Natural killer cell treated with Interleukin-12 subunit alpha and Interleukin-12 subunit beta and Interleukin-15 and Interleukin-18, amount 100 ng/mL, for 72 hours (primary cell): ENCODE measurements around the gene YPEL3. TPM values are rescaled to one million over a fixed set of nuclear protein-coding genes. Genes with fewer than 3 reads are reported as not detected.

Experiments
- ATAC-seq, 2 donors: fragments of 150-1000 bp; cut with Tn5 transposase in 1 of 2; sonication (Bioruptor Pico), chemical (Tn5 transposase) in 1 of 2; 2 replicates each; pipeline ENCODE4 v1.10.0; 2021
- DNase-seq: peaks from one replicate; pipeline ENCODE4 v3.0.0; 2022; ENCODE audit warnings: low spot score
- H3K27ac Mint-ChIP-seq, 2 donors: 1 replicate in 1 of 2; 2 replicates in 1 of 2; pipeline ENCODE4 v1.8.0; 2022; ENCODE audit warnings: mixed read lengths in 2 of 2, mild to moderate bottlenecking in 1 of 2, moderate library complexity in 1 of 2
- H3K27me3 Mint-ChIP-seq, 2 donors: 1 replicate in 1 of 2; 2 replicates in 1 of 2; pipeline ENCODE4 v1.8.0; 2022; ENCODE audit warnings: mixed read lengths in 2 of 2
- H3K36me3 Mint-ChIP-seq: one replicate; pipeline ENCODE4 v1.8.0; 2022; ENCODE audit warnings: mixed read lengths
- H3K4me1 Mint-ChIP-seq, 2 donors: 1 replicate in 1 of 2; 2 replicates in 1 of 2; pipeline ENCODE4 v1.8.0; 2022; ENCODE audit warnings: low read depth in 2 of 2, mixed read lengths in 2 of 2, mild to moderate bottlenecking in 1 of 2
- H3K4me3 Mint-ChIP-seq: one replicate; pipeline ENCODE4 v1.8.0; 2022; ENCODE audit warnings: mixed read lengths
- H3K9me3 Mint-ChIP-seq: 2 replicates; pipeline ENCODE4 v1.8.0; 2022; ENCODE audit warnings: mixed read lengths
- total RNA-seq, 2 donors: library from RNA; stranded (reverse); gene quantifications; one replicate each; pipeline ENCODE4 v1.2.3, GENCODE V29; 2022

The YPEL3 gene
- total RNA-seq, 2 donors from 2014 or later: 21.1 to 25.8 TPM

- no peak for DNase-seq
- no peak for ATAC-seq
- no peaks in the 10 kb centered on the region for H3K9me3 Mint-ChIP-seq
- H3K4me1 Mint-ChIP-seq: peaks cover 37 to 40% of the 10 kb centered on the region in 2 donors
- H3K27ac Mint-ChIP-seq: no peak overlapping the region
- H3K4me3 Mint-ChIP-seq: peak overlapping the region; percentile 17
- H3K36me3 Mint-ChIP-seq: no peaks in the 10 kb centered on the region
- H3K27me3 Mint-ChIP-seq: no peaks in the 10 kb centered on the region
Observed at GRCh38 chr16:30090610-30091331, 5.2 kb downstream of the YPEL3 start.

DNA sequence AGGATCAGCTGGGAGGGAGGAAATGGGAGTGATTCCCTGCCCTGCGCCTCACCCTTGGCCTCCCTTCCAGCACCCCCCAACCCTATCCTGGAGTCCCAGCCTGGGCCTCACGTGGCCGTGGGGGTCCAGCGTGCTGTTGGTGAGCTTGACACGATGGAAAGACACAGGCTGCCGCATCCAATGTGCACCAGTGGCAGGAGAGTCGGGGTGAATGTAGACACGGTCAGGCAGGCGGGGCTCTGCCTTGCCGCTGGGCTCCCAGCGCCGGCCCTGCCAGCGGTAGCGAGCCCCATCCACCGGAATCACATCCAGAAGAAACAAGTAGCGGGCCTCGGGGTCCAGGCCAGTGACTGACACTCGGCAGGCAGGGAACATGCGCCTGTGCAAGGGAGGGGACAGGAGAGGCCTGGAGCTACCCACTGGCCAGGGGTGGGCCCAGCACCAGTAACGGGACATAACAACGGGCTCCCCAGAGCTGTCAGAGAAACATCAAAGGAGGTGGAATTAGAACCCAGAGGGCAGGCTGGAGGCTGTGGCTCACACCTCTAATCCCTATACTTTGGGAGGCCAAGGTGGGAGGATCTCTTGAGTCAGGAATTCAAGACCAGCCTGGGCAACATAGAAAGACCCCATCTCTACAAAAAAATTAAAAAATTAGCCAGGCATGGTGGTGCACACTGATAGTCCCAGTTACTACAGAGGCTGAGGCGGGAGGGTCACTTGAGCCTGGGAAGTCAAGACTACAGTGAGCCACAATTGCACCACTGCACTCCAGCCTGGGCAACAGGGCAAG, 7.0 kb downstream of the YPEL3 start:
- Mint-ChIP-seq H3K4me3 (no peak overlapping the region), H3K9me3 (no peaks in the 10 kb centered on the region), H3K27me3 (no peaks in the 10 kb centered on the region), H3K36me3 (no peaks in the 10 kb centered on the region), H3K4me1 (peaks cover 27 to 30% of the 10 kb centered on the region in 2 donors), H3K27ac (peak overlapping the region in 1 of 2 donors; percentile 41)
- ATAC-seq (no peak), DNase-seq (no peak)

DNA sequence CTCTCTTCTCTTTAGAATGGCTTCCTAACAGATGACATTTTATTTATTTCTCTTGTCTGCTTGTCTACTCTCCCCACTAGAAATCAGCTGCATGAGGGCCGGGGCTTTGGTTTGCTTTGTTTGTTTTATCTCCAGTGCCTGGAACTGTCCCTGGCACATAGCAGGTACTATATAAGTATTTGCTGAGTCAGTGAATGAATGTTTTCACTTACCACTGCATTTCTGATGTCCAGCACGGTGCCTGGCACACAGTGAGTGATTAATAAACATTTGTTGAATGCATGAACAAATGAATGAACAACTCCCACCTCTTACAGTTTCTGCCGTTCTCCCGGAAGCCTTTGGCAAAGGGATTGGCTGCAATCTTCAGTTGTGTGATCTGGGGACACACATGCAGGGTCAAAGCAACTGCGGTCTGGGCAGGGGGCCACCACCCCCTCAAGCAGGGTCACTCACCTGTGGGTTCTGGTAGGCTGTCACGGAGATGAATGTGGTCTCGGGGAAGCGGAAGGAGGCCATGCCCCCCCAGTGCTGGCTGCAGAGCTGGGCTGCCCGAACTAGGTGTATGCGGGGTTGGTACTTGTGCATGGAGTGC, 7.7 kb downstream of the YPEL3 start:
- no peaks in the 10 kb centered on the region for H3K9me3 Mint-ChIP-seq
- DNase-seq (no peak), ATAC-seq (no peak)
- no peaks in the 10 kb centered on the region for H3K27me3 Mint-ChIP-seq
- H3K27ac Mint-ChIP-seq: peak overlapping the region; percentile 31 to 41
- H3K4me3 Mint-ChIP-seq: no peak overlapping the region
- peaks cover 26 to 27% of the 10 kb centered on the region in 2 donors for H3K4me1 Mint-ChIP-seq
- no peaks in the 10 kb centered on the region for H3K36me3 Mint-ChIP-seq

- DNase-seq (no peak), ATAC-seq (no peak)
- no peak overlapping the region for H3K27ac Mint-ChIP-seq
- no peak overlapping the region for H3K4me3 Mint-ChIP-seq
- H3K4me1 Mint-ChIP-seq: peaks cover 19% of the 10 kb centered on the region in 2 donors
- H3K9me3 Mint-ChIP-seq: no peaks in the 10 kb centered on the region
- peaks cover under 1% of the 10 kb centered on the region for H3K36me3 Mint-ChIP-seq
- no peaks in the 10 kb centered on the region for H3K27me3 Mint-ChIP-seq
Observed at GRCh38 chr16:30087181-30087898, 8.7 kb downstream of the YPEL3 start.

DNA sequence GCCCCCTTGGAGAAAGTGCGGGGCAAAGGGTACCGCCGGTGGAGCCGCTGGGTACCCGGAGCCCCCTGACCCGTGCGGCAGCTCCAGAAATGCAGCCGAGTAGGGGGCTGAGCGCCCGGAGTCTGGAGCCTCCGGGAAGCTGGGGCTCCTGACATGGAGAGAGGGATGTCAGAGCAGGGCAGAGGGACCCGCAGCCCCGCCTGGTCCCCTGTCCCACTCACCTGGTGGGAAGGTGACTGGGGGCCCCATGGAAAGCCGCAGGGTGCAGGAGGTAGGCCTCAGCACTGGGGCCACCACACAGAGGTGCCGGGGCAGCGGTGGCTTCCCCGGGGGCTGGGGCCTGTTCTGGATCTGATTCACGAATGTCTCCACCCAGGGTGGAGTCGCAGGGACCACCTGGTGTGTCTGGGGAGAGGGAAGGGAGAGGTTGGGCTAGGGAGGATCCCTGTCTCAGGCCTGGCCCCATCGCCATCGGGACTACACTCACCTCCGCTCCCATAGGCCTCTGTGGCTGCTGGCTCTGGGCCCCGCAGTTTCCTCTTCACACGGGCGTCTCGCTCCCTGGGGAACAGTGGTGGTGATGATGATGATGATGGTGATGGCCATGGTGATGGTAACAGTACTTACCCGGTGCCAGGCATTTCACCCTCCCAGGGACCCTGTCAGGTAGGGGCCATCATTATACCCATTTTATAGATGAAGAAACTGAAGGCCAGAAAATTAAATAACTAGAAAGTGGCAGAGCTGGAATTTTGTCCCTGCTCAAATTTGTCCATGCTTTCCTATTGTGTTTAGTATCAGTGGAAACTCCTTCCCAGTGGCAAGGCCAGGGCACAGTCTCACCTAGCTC, 9.5 kb downstream of the YPEL3 start:
- Mint-ChIP-seq H3K36me3 (peaks cover 6% of the 10 kb centered on the region), H3K4me1 (peaks cover 11 to 17% of the 10 kb centered on the region in 2 donors), H3K4me3 (no peak overlapping the region), H3K27ac (no peak overlapping the region), H3K27me3 (no peaks in the 10 kb centered on the region), H3K9me3 (no peaks in the 10 kb centered on the region)
- DNase-seq (no peak), ATAC-seq (no peak)

GRCh38 chr16:30085820-30086219, 10.2 kb downstream of the YPEL3 start:
- Mint-ChIP-seq H3K27ac (no peak overlapping the region), H3K27me3 (no peaks in the 10 kb centered on the region), H3K36me3 (peaks cover 6% of the 10 kb centered on the region), H3K4me1 (peaks cover 11 to 17% of the 10 kb centered on the region in 2 donors), H3K9me3 (no peaks in the 10 kb centered on the region), H3K4me3 (no peak overlapping the region)
- DNase-seq: no peak
- ATAC-seq: no peak

DNA sequence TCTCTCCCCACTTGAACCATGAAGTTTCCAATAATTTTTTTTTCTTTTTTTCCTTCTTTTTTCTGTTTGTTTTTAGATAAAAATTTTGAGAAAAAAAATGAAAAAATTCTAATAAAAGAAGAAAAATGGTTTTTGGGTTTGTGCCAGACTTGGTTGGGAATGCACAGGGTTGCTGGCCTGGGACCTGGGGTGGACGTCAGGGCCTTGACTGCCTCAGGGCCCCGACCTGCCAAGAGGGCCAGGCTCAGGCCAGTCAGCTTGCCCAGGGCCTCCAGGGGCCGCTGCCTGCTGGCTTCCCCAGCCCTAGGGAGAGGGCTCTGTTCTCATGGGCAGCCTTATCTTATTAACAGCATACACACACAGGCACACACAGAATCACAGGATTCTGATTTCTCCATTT, 10.8 kb downstream of the YPEL3 start:
- no peaks in the 10 kb centered on the region for H3K9me3 Mint-ChIP-seq
- ATAC-seq (no peak), DNase-seq (no peak)
- H3K4me1 Mint-ChIP-seq: peaks cover 9 to 16% of the 10 kb centered on the region in 2 donors
- peaks cover 6% of the 10 kb centered on the region for H3K36me3 Mint-ChIP-seq
- H3K27me3 Mint-ChIP-seq: no peaks in the 10 kb centered on the region
- no peak overlapping the region for H3K4me3 Mint-ChIP-seq
- no peak overlapping the region for H3K27ac Mint-ChIP-seq

DNA sequence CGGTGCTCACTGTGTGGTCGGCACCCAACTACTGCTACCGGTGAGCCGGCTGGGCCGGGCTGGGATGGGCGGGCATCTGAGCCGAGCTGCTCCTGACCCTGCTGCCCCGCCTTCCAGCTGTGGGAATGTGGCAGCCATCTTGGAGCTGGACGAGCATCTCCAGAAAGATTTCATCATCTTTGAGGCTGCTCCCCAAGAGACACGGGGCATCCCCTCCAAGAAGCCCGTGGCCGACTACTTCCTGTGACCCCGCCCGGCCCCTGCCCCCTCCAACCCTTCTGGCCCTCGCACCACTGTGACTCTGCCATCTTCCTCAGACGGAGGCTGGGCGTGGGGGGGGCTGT, 11.2 kb downstream of the YPEL3 start:
- no peak overlapping the region for H3K4me3 Mint-ChIP-seq

GRCh38 chr16:30084096-30084815, 11.8 kb downstream of the YPEL3 start:
- no peak overlapping the region for H3K27ac Mint-ChIP-seq
- no peak for DNase-seq
- no peaks in the 10 kb centered on the region for H3K9me3 Mint-ChIP-seq
- no peak overlapping the region for H3K4me3 Mint-ChIP-seq
- no peaks in the 10 kb centered on the region for H3K27me3 Mint-ChIP-seq
- peak; percentile 13 to 18 for ATAC-seq
- H3K36me3 Mint-ChIP-seq: peaks cover 6% of the 10 kb centered on the region
- peaks cover 7 to 16% of the 10 kb centered on the region in 2 donors for H3K4me1 Mint-ChIP-seq

More for the DNA sequence above, 11.2 kb downstream of the YPEL3 start:
- Mint-ChIP-seq H3K4me1 (peaks cover 7 to 13% of the 10 kb centered on the region in 2 donors), H3K9me3 (no peaks in the 10 kb centered on the region), H3K27me3 (no peaks in the 10 kb centered on the region), H3K27ac (no peak overlapping the region), H3K36me3 (peaks cover 6% of the 10 kb centered on the region)
- ATAC-seq (no peak), DNase-seq (no peak)

GRCh38 chr16:30083216-30084055, 12.6 kb downstream of the YPEL3 start:
- no peaks in the 10 kb centered on the region for H3K9me3 Mint-ChIP-seq
- H3K4me3 Mint-ChIP-seq: no peak overlapping the region
- H3K27ac Mint-ChIP-seq: peak overlapping the region in 1 of 2 donors; percentile 7
- DNase-seq (no peak), ATAC-seq (peak in 1 of 2 donors; percentile 6)
- H3K27me3 Mint-ChIP-seq: no peaks in the 10 kb centered on the region
- peaks cover 6% of the 10 kb centered on the region for H3K36me3 Mint-ChIP-seq
- H3K4me1 Mint-ChIP-seq: peaks cover 7 to 15% of the 10 kb centered on the region in 2 donors

GRCh38 chr16:30082545-30083090, 13.4 kb downstream of the YPEL3 start:
- Mint-ChIP-seq H3K27me3 (no peaks in the 10 kb centered on the region), H3K4me1 (peaks cover 13 to 22% of the 10 kb centered on the region in 2 donors), H3K27ac (peak overlapping the region in 1 of 2 donors; percentile 7), H3K36me3 (peaks cover 6% of the 10 kb centered on the region), H3K9me3 (no peaks in the 10 kb centered on the region), H3K4me3 (no peak overlapping the region)
- ATAC-seq (no peak), DNase-seq (no peak)
